T-helper 1 cell treated with Interleukin-12 subunit alpha and Interleukin-12 subunit beta and Interleukin-4 antibody, amounts not matched to agents 30 ng/mL and 1 ng/mL, for 36 hours (primary cell): ENCODE data around the gene IL32. TPM values are rescaled to one million over a fixed set of nuclear protein-coding genes. Genes with fewer than 3 reads are reported as not detected.
"Not testable (repeated sequence)": the region's sequence is repeated elsewhere in the genome, so short reads cannot be mapped to it uniquely, and the experiment has no call there.

Experiments
- intact Hi-C: fragments of 100-400 bp; cut with micrococcal nuclease; formaldehyde crosslinking; loops from one replicate; pipeline ENCODE4 v1.15.1; 2024
- total RNA-seq: library from RNA; stranded (reverse); gene quantifications from 2 replicates; pipeline ENCODE4 v1.2.3, GENCODE V29; 2022

Gene IL32
- total RNA-seq, 1 donor from 2014 or later = 4,509 TPM

GRCh38 chr16:3065742-3066439 is 451 bp downstream of the IL32 start:
- intact Hi-C loops = loop anchor here (1.0 kb wide), 2 partner anchors 9 to 58 kb away; no protein-coding TSS in a partner anchor

GRCh38 chr16:3066440-3066748 is 954 bp downstream of the IL32 start:
- intact Hi-C loops = no loop called here

- intact Hi-C loops = no loop called here
Measured at GRCh38 chr16:3068487-3068886, 3.0 kb downstream of the IL32 start.

GRCh38 chr16:3069146-3069545 is 3.7 kb downstream of the IL32 start:
- intact Hi-C loops = not testable (repeated sequence)

GRCh38 chr16:3070608-3071111 is 5.2 kb downstream of the IL32 start:
- intact Hi-C loops = loop anchor here (10.0 kb wide), 1 partner anchor 434 kb away; the partner anchor contains the start of gene CLUAP1

GRCh38 chr16:3071655-3072054 is 6.2 kb downstream of the IL32 start:
- intact Hi-C loops = loop anchor here (10.0 kb wide), 1 partner anchor 433 kb away; the partner anchor contains the start of gene CLUAP1

GRCh38 chr16:3072148-3072547 is 6.7 kb downstream of the IL32 start:
- intact Hi-C loops = loop anchor here (10.0 kb wide), 1 partner anchor 433 kb away; the partner anchor contains the start of gene CLUAP1

GRCh38 chr16:3072576-3073263 is 7.3 kb downstream of the IL32 start:
- intact Hi-C loops = loop anchor here (10.0 kb wide), 1 partner anchor 432 kb away; the partner anchor contains the start of gene CLUAP1

GRCh38 chr16:3073448-3073847 is 8.0 kb downstream of the IL32 start:
- intact Hi-C loops = loop anchor here (10.0 kb wide), 1 partner anchor 431 kb away; the partner anchor contains the start of gene CLUAP1

- intact Hi-C loops = loop anchor here (1.0 to 10.0 kb wide), 9 partner anchors 10 to 430 kb away; partner anchors contain the start of genes CLUAP1 and IL32
Measured at GRCh38 chr16:3074860-3075522, 9.6 kb downstream of the IL32 start.

GRCh38 chr16:3075523-3075915 is 10.1 kb downstream of the IL32 start:
- intact Hi-C loops = loop anchor here (1.0 to 10.0 kb wide), 9 partner anchors 10 to 429 kb away; partner anchors contain the start of genes CLUAP1 and IL32

- intact Hi-C loops = loop anchor here (1.0 to 10.0 kb wide), 9 partner anchors 9 to 429 kb away; partner anchors contain the start of genes CLUAP1 and IL32
Measured at GRCh38 chr16:3075946-3076345, 10.5 kb downstream of the IL32 start.

- intact Hi-C loops = loop anchor here (5.0 to 10.0 kb wide), 2 partner anchors 141 to 428 kb away; partner anchors contain the start of gene CLUAP1
Measured at GRCh38 chr16:3076577-3076976, 11.1 kb downstream of the IL32 start.

- intact Hi-C loops = no loop called here
Measured at GRCh38 chr16:3080024-3080423, 14.6 kb downstream of the IL32 start.

GRCh38 chr16:3081957-3082356 is 16.5 kb downstream of the IL32 start:
- intact Hi-C loops = not testable (repeated sequence)

GRCh38 chr16:3083408-3083807 is 18.0 kb downstream of the IL32 start:
- intact Hi-C loops = not testable (repeated sequence)

GRCh38 chr16:3084491-3084890 is 19.1 kb downstream of the IL32 start:
- intact Hi-C loops = no loop called here

- intact Hi-C loops = loop anchor here (1.0 kb wide), 1 partner anchor 10 kb away; no protein-coding TSS in a partner anchor
Measured at GRCh38 chr16:3084969-3085670, 19.7 kb downstream of the IL32 start.

- intact Hi-C loops = loop anchor here (1.0 kb wide), 1 partner anchor 11 kb away; no protein-coding TSS in a partner anchor
Measured at GRCh38 chr16:3085868-3086595, 20.6 kb downstream of the IL32 start.
